RCC 7860 (cell line): ENCODE measurements around the gene PBX4.

ENCODE experiments used
- DNase-seq: peaks from one replicate; pipeline ENCODE4 v3.0.0-alpha.2; 2015; ENCODE audit warnings: low spot score
- FAIRE-seq: peaks from 2 replicates; lab custom pipeline; 2012; peaks lifted over from hg19 to GRCh38; lab: Jason Lieb, UNC

PBX4 gene

DNA sequence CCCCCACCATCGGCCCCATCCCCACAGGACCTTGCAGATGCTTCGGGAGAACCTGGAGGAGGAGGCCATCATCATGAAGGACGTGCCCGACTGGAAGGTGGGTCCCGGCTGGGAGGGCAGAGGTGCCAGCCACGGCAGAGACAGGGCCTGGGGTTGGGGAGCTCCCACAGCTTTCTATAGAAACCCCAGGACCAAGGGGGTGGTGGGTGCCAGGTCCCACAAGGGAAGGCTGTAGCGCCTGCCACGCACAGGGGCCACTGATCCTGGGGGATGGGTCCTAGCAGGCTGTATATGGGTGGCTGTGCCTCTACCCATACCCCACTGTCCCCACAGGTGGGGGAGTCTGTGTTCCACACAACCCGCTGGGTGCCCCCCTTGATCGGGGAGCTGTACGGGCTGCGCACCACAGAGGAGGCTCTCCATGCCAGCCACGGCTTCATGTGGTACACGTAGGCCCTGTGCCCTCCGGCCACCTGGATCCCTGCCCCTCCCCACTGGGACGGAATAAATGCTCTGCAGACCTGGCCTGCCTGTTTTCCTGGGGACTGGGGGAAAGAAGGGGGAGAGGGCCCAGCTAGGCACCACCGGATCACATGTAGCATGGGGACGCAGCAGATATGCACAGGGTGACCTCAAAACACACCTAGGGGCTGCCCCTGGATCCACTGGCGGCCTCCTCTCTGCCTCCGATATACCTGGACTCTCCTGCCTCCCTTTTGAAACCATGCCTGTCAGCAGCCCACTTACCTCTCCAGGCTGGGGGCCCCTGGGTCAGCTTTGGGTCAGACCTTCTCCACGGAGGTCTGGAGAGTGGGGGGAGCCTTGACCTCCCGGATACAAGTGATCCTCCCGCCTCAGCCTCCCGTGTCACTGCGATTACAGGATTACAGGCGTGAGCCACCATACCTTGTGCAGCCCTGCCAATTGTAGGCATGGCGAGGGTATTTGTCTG lies 90.5 kb downstream of the PBX4 start:
- no peak for DNase-seq
- no peak for FAIRE-seq

- DNase-seq (no peak), FAIRE-seq (no peak)
Measured at GRCh38 chr19:19527371-19527656, 91.2 kb downstream of the PBX4 start.

DNA sequence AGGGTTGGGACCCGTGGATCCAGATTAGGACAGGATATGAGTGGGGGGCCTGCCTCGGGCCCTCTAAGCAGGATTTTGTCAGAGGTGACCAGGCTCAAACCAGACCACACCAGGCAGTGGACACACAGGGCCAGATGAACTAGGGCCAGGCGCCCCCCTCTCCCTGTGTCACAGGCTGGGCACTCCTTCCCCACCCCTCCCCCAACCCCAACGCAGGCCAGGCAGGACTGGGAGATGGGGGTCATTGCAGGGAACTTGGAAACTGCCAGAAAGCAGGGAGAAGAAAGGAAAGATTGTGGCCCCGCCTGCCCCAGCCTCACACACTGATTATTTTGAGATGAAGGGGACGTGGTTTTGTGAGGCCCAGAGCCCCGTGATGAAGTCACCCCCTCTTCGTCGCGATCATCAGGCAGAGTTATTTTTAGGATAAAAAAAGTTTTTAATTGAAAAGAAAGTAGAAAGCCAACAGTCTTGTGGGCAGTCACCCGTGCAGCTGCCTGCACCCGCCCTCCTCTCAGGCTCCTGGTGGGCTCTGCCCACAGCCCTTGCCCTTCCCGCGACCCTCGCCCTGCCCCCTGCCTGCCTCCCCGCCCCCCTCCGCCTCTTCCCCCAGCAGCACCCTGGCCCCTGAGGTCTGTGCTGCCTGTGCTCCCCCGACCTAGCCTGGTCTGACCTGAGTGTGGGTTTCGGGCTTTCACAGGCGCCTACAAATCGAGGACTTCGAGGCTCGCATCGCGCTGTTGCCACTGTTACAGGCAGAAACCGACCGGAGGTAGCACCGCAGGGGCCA lies 91.7 kb downstream of the PBX4 start:
- no peak for DNase-seq
- FAIRE-seq, result no peak

DNA sequence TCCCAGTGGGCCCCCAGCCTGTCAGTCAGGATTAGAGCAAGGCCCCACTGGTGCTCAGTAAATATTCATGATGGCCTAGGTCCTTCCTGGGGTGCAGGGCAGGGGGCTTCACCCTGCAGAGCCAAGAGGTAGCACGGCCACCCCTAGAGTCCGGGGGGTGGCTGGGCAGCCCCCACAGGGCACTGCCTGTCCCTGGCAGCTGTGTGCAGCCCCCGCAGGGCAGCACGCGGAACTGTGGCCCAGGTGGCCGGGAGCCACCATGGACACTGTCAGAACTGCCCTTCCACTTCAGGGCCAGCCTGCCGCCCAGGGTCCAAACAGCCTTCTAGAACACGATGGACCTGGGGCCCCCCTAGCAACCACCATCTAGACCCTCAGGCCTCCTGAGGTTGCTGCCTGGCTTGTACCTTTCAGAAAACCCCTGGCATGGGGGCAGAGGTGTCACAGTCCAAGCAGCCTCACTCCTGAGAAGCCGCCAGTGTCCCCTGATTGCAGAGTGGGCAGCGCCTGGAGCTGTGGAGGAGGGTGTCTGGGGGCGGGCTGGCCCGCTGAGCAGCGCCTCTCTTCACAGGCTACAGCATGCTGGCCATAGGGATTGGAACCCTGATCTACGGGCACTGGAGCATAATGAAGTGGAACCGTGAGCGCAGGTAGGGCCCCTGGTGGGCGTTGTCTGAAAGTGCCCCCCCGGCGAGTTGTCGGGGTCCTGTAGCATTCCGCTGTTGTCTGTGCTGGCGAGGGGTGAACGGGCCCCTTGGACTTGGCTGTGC lies 92.7 kb downstream of the PBX4 start:
- FAIRE-seq, result no peak

DNA sequence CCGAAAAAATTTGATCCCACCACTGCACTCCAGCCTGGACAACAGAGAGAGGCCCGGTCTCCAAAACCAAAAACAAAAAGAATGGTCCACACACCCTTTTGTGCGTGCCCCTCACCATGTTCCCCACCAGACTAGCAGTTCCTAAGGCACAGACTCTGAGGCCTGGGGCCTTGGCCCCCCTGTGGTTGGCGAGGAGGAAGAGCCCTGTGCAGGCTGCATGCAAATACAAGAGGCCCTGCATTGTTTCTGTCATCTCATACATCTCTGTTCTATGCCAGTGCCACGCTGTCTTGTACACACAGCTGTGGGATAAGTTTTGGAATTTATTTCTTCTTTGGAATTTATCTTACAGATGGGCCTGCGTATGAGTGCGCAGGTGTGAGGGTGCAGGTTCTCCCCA lies 94.4 kb downstream of the PBX4 start:
- FAIRE-seq, result no peak
- no peak for DNase-seq

More for the DNA sequence above, 92.7 kb downstream of the PBX4 start:
- DNase-seq, result no peak

DNA sequence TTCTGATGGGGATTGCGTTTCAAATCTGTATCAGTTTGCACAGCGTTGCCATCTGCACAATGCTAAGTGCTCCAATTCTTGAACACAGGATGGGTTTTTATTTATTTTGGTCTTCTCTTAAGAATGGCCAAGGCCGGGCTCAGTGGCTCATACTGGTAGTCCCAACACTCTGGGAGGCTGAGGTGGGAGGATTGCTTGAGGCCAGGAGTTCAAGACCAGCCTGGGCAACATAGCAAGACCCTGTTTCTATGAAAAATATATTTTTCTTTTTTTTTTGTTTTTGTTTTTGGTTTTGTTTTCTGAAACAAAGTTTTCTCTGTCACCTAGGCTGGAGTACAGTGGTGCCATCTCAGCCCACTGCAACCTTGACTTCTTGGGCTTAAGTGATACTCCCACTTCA lies 95.3 kb downstream of the PBX4 start:
- DNase-seq (no peak), FAIRE-seq (no peak)

- no peak for FAIRE-seq
Measured at GRCh38 chr19:19520989-19521388, 97.5 kb downstream of the PBX4 start.

DNA sequence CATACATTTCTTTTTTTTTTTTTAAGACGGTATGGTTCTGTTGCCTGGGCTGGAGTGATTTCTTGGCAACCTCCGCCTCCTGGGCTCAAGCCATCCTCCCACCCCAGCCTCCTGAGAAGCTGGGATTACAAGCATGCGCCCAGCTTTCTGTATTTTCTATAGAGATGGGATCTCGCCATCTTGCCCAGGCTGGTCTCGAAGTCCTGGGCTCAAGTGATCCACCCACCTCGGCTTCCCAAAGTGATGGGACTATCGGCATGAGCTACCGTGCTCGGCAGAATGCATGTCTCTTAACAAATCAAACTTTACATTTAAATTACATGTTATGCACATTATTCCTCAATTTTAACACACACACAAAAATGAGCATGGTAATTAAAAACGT lies 101.3 kb downstream of the PBX4 start:
- no peak for DNase-seq
- FAIRE-seq, result no peak

More at GRCh38 chr19:19520989-19521388, 97.5 kb downstream of the PBX4 start:
- no peak for DNase-seq

GRCh38 chr19:19515642-19516519 lies 102.6 kb downstream of the PBX4 start, which contains the start of gene NDUFA13:
NDUFA13 (plus strand) TSS chr19:19516225; CDS start chr19:19516239, 14 bp downstream.
- no peak for FAIRE-seq
- DNase-seq, result peak; percentile 79

DNA sequence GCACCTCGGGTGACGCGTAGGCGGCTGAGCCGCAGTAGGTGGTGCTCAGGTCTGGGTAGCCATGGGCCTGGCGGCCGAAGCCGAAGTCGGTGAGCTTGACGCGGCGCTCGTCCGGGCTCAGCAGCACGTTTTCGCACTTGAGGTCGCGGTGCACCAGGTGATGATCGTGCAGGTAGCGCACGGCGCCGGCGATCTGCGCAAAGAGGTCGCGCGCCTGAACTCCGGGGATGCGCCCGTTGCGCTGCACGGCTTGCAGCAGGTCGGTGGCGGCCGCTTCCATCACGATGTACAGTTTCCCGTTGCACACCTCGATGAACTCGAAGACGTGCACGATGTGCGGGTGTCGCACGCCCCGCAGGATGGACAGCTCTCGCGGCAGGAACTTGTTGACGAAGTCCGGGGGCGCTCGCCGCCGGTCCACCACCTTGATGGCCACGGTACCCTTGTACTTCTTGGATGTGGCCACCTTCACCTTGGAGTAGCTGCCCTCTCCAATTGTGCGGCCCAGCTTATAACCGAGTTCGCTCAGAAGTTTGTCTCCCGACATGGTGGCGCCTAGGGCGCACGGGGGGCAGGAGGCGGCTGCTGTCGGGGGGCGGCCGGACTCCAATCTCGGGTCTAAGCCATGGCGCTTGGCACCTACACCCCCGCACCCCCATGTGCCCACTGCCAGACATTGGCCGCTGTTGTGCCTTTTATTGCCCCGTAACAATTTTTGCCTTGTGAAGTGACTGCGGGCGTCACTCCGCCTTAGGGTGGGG lies 103.4 kb downstream of the PBX4 start, which contains the start of gene TSSK6:
Gene TSSK6, minus strand, starts transcription at position 668 of the 761 bp plus-strand sequence. Its CDS starts 121 bp downstream, at position 547.
- DNase-seq, result no peak
- no peak for FAIRE-seq

- DNase-seq (no peak), FAIRE-seq (no peak)
Measured at GRCh38 chr19:19514215-19514657, 104.3 kb downstream of the PBX4 start.

- no peak for FAIRE-seq
- DNase-seq, result no peak
Measured at GRCh38 chr19:19513682-19514081, 104.8 kb downstream of the PBX4 start.
